NT2/D1 (cell line): ENCODE measurements around the gene CCDC15.

Experiments
- SUZ12 ChIP-seq: IDR thresholded peaks from 2 replicates; pipeline ENCODE4 v1.6.1; 2011; ENCODE audit not compliant: insufficient read length, insufficient read depth; ENCODE audit errors: extremely low read depth
- YY1 ChIP-seq: IDR thresholded peaks from 2 replicates; pipeline ENCODE4 v1.6.1; 2011; ENCODE audit not compliant: insufficient read length, insufficient read depth
- ZNF274 ChIP-seq: IDR thresholded peaks from 2 replicates; pipeline ENCODE4 v1.6.1; 2011; ENCODE audit warnings: mild to moderate bottlenecking, low read depth, low read length

DNA sequence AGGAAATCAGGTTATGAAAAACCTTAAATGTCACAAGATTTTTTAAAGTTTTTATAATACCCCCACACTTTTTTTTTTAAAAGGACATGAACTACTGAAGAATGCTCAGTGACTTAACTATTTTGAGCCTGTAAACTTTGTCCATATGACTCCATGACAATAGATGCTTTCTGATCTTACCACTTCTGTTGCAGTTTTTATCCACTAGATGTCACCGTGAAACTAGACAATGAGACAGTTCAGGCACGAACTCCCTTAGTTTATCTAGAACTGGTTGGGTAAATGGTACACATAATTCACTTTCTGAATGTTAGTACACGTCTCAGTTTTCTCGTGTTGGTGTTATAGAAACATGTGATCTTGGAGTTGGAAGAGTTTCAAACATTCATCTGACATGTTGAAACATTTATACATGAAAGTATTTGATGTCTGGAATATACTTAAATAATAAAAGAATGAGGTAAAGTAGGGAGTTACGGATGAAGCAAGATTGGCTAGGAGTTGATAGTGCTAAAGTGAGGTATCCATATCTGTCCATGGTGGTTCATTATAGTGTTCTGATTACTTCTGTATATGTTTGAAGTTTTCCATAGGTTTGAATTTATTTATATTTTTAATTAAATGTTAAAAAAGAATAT, 8.1 kb downstream of the CCDC15 start:
- TF ChIP-seq SUZ12 (no peak), ZNF274 (no peak), YY1 (no peak)
